Measurements from ENCODE around the gene NDOR1.

GRCh38 chr9:137255448-137256114 is 50.1 kb downstream of the NDOR1 start:
- TF ChIP-seq CTCF (IDR thresholded peaks at IDR 0.05) (no peak), POLR2A (IDR thresholded peaks at IDR 0.05) (no peak)

All from thyroid gland (tissue), 4 donors.